ENCODE data around the gene SKIDA1.

- TF ChIP-seq CTCF (IDR thresholded peaks at IDR 0.05): no peak
- TF ChIP-seq EZH2phosphoT487 (IDR thresholded peaks at IDR 0.05): no peak
- no peak for TF ChIP-seq EZH2 (IDR thresholded peaks at IDR 0.05)
Observed at GRCh38 chr10:21490028-21490710, 35.3 kb downstream of the SKIDA1 start.

Measured in neural progenitor cell (in vitro differentiated cells).